Spleen (tissue), 7 donors: ENCODE results near the gene PBXIP1.
A peak's percentile ranks its signal among the peaks of the same experiment; 100 is the strongest.

Experiments
- CTCF ChIP-seq, 11 experiments: fragments of 200-600 bp in 7 of 11; fragments of 450-650 bp in 4 of 11; sonication (generic) in 4 of 11; IDR thresholded peaks in 8 of 11; conservative IDR thresholded peaks in 3 of 11; 1 replicate in 7 of 11; 2 replicates in 4 of 11; pipeline versions ENCODE4 v1.4.0 to v1.8.0; 2016 to 2021; ENCODE audit warnings: antibody characterized with exemption in 11 of 11, inconsistent platforms in 4 of 11, mild to moderate bottlenecking in 1 of 11
- POLR2A ChIP-seq, 3 donors: fragments of 450-650 bp; IDR thresholded peaks; one replicate each; pipeline ENCODE4 v1.5.1; 2017; ENCODE audit warnings: antibody characterized with exemption in 3 of 3, mild to moderate bottlenecking in 1 of 3
- donor health status: DM: no; HTN: no; CAD: no; lungs with moderate emphysema.
- donor health status: DM: no; HTN: no; CAD: no.
- donor health status: DM: no; HTN: no; CAD: no.

GRCh38 chr1:154975409-154976059 is 19.6 kb upstream of the PBXIP1 start:
- TF ChIP-seq CTCF (IDR thresholded peaks at IDR 0.05 in 8 of 11, conservative IDR thresholded peaks at IDR 0.05 in 3 of 11) (no peak), POLR2A (IDR thresholded peaks at IDR 0.05) (peak in 1 of 3 donors; percentile 8)
